GM21723 (cell line): Measurements from ENCODE around the gene C11orf58.

Experiments
- ATAC-seq: cut with Tn5 transposase; IDR thresholded peaks from one replicate; pipeline ENCODE4 v1.9.1; 2021; ENCODE audit warnings: mild to moderate bottlenecking, moderate library complexity; ENCODE audit not compliant: unreplicated experiment

Gene C11orf58

DNA sequence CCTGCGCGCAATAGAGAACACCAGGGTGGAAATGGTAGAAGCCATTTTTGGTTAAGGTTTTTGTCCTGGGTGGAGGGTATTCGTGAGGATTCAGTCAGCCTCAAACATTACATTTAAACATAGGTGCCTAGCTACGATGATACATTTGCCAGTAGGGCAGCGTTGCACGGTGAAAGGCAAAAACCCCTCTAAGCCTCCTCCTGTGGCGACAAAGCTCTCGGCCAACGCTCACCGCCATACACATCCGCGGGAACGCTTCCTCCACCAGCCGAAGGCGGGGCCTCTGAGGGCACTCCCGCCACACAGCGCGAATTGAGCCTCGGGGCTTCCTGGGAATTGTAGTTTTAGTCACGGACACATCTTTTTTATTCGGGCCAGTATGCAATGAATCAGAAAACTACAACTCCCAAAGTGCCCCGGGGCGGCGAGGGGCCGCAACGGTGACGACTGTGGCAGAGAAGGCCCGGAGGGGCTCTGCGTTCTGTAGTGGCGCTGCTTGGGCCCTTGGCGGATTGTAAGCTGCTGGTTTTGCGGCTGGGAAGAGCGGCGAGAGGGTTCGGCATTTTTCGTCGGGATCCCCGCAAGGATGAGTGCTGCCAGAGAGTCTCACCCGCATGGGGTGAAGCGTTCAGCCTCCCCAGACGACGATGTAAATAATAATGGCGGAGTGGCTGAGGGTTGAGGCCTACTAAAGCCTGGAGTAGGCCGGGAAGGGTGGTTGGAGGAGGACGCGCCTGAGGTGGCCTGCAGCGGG, at the start of gene C11orf58:
Gene C11orf58, plus strand, starts transcription at position 455 of the 754 bp plus-strand sequence. Its CDS starts 132 bp downstream, at position 587.
- peak; percentile 98 for ATAC-seq

DNA sequence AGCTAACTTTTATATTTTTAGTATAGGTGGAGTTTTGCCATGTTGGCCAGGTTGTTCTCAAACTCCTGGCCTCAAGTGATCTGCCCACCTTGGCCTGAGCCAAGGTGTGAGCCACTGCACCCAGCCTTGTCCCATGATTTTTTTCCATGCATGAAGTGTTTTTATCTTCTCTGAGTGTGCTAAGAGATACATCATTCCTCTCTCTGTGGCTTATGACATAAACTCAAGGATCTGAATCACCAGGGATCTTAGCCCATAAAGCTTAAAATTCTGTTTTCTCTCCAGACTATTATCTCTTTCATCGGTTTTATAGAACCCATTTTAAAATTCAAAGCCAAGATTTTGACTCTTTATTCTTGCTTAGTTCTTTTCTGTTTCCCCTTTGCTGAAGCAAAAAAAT, 48.4 kb upstream of the C11orf58 start:
- no peak for ATAC-seq

DNA sequence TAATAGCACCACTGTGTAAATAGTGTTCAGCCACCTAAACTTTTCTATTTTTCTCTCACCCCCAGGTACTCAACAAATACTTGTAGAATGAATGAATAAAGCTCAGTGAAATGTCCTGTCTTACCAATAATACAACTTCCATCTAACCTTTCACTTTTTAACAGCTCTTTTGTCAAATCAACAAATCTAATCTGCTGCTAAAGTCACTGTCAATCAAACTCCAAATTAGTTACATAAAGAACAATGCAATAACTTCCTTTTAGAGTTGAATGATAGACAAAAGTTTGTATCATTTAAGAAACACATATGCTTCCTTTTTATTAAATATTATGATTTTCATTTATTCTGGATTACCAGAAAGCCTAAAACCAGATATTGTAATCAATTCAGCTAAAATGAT, 34.7 kb upstream of the C11orf58 start:
- ATAC-seq: no peak

DNA sequence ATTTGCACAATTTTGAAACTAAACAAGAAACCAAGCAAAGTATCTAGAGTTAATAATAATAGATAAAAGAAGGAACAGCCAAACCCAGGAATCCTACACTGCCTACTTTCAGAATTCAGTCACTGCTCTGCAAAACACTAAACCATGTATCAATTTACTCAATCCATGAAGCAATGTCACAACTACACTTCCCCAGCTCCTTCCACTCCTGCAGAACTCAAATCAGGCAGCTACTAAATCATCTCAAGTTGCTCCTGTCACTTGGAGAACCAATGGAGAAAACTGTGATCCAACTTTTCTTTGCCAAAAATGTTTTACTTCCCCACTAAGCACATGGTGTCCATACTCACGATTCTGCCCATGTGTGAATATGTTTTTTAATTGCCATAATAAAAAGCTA, 24.9 kb upstream of the C11orf58 start:
- ATAC-seq: no peak

DNA sequence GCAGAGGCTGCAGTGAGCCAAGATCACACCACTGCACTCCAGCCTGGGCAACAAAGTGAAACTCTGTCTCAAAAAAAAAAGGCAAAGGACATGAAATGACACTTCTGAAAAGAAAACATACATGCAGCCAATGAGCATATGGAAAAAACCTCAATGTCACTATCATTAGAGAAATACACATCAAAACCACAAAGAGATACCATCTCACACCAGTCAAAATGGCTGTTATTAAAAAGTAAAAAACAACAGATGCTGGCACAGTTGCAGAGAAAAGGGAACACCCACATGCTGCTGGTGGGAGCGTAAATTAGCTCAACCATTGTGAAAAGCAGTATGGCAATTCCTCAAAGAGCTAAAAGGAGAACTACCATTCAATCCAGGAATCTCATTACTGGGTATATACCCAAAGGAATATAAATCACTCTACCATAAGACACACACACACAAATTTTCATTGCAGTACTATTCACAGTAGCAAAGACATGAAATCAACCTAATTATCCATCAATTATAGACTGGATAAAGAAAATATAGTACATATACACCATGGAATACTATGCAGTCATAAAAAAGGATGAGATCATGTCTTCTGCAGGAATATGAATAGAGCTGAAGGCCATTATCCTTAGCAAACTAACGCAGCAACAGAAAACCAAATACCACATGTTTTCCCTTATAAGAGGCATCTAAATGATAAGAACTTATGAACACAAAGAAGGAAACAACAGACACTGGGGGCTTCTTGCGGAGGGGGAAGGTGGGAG, 15.7 kb upstream of the C11orf58 start:
- no peak for ATAC-seq

DNA sequence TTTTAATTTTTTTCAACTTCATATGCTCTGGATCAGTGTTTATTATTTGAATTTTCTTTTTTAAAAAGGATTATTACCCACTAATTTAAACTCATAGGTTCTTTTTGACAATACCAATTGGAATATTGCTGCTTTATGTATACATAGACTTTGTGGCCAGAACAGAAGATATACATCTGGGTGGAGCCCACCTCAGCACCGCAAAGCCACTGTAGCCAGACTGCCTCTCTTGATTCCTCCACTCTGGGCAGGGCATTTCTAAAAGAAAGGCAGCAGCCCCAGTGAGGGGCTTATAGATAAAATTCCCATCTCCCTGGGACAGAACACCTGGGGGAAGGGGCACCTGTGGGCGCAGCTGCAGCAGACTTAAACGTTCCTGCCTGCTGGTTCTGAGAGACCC, 10.6 kb upstream of the C11orf58 start:
- ATAC-seq: no peak

DNA sequence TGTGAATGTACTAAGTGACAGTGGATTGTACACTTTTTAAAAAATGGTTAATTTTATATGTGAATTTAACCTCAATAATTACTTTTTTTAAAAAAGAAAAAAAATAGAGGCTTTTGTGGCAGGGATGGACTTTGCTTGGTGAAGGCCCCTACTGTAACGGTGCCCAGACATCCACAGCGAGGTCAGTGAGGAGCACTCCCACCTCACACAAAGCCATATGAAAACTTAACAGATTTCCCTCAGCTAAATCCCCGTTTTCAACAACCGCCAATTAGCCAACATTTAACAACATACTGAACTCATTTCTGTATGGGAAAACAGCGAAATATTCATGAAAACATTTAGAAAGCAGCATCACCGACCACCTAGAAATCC, 642 bp upstream of the C11orf58 start:
- ATAC-seq: peak; percentile 17

DNA sequence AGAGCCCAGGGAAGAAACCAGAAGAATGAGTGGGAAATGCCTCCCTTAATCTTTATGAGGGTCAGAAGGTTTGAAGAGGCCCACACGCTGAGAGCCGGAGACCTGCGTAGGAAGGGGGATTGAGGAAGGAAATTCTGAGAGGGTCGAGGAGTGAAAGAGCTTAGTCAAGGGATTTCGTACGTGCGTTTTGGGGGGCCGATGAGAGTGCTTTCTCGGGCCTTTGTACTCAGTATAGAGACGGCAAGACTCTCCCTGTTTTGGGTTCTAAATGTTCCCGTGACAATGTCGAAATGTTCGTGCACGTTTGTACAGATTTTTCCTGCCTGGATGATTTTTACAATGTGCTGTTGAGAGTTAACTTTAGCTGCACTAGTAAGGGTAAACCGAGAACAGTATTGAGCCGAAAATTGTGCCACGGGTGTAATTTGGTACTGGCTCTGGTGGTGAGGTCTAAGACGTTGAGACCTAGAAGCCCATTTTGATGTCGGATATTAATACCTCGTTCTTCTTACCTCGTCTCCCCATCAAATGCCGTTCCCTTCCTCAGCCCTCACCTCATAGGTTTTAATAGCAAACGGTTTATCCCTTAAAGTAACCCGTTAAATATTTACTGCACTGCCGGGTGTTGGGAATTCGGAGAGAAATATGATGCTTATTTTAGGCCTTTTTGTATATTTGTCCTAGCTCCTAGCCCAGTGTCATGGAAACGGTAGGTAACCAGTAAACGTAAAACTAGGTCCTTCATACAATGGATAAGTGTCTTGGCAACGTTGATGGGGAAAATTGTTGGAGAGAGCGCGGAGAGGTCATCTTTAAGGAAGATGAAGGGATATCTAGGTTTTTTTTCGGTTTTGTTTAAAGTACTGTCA, 734 bp downstream of the C11orf58 start:
- no peak for ATAC-seq

DNA sequence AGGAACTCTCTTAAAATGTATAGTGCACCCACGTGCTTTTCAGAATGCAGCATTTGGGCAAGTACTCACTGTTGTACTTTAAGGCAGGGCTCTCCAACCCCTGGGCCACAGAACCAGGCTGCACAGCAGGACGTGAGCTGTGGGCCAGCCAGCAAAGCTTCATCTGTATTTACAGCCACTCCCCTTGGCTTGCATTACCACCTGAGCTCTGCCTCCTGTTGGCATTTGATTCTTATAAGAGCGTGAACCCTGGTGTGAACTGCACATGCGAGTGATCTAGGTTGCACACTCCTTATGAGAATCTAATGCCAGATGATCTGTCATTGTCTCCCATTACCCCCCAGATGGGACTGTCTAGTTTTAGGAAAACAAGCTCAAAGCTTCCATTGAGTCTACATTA, 3.0 kb downstream of the C11orf58 start:
- no peak for ATAC-seq

DNA sequence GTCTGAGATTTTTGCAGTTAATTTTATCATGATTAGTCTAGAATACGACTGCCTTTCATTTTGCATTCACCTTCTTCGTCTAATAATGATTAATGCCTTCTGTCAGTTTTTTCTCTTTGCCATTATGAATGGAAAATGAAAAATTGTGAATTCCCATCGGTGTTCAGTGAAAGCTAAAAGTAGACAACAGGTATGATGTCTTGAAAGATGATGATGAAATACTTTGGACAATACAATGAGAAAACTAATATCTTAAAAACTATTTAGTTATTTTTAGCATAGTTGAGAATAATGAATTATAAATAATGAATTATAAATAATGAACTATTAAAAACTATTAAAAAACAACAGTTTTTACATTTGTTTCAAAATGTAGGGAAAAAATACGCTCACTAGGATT, 5.0 kb downstream of the C11orf58 start:
- ATAC-seq: no peak

DNA sequence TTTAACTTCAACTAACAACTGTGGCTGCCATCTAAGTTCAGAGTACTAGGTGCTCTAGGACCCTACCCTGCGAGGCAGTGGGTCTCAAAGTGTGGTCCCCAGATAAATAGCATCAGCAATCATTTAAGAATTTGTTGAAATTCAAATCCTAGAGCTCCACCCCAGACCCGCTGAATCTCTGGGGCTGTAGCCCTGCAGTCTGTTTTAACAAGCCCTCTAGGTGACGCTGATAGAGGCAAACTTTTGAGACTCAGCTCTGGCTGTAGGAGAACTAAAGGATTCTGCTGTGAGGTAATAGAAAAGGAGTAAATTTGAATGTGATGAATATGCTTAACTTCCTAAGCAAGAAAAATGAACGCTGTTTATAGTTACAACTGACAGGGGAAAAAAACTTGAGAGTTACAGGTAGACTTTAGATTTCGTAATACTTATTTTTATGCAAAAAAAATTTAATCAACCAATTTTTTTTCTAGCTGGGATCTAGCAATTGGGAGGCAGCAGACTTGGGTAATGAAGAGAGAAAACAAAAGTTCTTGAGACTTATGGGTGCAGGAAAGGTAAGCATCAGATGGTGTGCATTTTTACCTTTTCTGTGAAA, 5.8 kb downstream of the C11orf58 start:
- no peak for ATAC-seq

DNA sequence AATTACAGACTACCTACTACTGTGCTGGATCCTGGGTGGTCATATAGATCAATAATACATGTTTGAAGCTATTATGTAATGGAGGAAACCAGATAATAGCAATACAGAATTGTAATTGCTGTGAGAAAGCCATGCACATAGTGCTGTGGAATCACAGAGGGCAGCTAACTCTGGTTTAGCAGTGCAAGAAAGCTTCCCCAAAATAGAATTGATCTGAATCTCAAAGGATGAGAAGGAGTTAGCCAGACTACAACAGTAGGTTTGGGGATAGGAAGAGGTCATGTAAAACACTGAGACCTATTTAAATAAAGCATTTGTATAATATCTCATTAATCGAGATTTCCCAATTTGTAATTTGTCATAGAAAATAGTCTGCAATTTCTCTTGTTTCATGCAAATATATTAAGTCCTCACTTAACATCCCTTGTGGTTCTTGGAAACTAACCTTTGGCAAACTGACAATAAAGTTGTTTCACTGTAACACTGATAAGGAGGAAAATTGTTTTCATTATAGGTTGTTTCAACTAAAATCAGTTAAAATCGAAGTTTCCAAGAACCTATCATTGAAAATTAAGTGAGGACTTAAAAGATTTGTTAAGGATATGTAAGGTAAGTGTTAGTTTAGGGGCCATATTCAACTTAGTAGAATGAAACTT, 7.6 kb downstream of the C11orf58 start:
- ATAC-seq: no peak

DNA sequence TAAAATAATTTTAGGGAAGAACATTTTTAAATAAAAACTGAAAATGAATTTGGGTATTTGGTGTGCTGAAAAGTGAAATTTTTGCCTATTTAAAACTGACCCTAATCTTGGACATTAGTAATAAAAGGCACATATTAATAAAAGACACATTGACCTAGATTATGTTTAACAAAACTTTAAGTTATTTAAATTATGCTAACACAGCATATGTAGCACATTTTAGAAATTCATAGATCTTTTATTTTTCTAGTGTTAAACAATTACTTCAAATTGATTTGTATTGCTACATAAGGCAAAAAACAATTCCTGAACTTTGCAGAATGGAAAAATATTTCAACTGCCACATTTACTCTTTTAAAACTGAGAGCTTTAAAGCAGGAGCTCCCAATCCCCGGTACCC, 10.6 kb downstream of the C11orf58 start:
- no peak for ATAC-seq

DNA sequence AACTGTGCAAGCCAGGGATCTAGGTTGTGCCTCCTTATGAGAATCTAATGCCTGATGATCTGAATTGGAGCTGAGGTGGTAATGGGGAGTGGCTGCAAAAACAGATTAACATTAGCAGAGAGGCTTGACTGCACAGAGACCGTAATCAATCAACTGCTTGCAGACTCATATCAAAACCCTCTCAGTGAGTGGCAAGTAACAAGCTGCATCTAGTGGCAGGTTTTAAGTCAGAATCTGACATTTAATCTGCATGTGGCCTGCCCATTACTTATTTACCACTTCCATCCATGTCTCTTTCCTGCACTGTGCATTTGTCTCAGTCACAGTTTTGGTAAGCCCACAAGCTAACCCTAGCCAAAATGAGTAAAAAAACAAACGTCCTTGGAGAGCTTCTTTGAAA, 11.2 kb downstream of the C11orf58 start:
- ATAC-seq: no peak

DNA sequence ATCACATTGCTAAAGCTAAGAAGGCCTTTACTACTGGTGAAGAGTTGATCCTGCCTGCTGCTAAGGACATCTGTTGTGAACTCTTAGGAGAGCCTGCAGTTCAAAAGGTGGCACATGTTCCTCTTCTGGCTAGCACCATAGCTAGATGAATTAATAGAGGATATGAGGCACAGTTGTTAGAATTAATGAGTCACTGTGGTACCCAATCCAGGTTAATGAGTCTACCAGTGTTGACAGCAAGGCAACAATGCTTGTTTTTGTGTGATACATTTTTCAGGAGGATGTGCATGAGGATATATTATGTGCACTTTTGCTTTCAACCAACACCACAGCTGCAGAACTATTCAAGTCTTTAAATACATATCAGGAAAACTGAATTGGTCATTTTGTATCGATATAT, 12.0 kb downstream of the C11orf58 start:
- no peak for ATAC-seq

DNA sequence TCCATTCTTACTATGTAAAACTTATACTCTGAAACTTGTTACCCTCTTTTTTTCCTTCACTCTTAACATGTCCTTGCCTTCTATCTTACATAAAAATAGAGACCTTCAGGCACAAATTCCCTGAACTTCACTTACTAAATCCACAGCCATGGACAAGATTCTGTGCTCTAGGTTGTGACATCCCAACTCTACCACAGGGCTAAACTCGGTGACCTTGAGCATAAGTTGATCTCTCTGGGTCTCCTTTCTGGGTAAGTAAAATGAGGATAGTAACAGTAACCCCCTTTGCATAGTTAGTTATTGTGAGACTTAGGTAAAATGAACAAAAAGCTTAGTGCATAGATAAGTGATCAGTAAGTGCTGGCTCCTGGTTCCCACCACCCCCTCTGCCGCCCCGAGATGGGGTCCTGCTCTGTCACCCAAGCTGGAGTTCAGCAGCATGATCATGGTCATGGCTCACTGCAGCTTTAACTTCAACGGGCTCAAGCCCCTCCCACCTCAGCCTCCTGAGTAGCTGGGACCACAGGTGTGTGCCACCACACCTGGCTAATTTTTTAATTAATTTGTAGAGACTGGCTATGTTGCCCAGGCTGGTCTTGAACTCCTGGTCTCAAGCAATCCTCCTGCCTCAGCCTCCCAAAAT, 20.1 kb downstream of the C11orf58 start:
- no peak for ATAC-seq

DNA sequence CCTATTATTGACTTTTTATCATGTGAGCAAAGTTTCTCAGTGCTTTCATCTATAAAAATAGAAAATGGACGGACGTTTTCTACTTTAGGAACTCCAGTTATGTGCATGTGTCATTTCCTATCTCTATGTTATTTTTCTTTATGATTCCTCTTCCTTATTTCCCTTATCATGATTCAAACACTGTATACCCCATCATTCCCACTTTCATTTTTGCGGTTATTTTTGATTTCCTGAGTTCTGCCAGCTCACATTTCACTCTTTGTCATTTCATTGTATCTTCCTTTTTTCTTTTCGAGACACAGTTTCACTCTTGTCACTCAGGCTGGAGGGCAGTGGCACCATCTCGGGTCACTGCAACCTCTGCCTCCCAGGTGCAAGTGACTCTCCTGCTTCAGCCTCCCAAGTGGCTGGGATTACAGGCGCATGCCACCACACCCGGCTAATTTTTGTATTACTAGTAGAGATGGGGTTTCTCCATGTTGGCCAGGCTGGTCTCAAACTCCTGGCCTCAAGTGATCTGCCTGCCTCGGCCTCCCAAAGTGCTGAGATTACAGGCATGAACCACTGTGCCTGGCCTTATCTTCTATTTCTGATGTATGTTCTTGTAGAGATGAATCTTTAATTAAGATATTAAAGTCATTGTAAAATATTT, 21.5 kb downstream of the C11orf58 start:
- no peak for ATAC-seq

DNA sequence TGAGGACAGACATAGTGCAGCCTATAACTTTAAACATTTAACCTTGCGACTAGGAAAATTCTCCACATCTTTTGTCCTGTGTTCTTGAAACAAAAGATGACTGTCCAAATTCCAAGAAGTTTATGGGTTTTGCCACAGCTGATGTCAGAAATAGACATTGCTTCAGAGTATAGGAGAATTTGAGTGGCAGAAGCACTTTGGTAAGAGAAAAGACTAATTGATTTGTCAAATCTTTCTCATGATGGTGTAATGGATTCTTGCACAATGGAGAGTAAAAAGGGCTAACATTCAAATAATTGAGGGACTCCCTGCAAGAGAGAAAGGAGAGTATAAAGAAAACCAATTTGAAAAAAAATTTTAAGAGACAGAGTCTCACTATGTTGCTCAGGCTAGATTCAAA, 25.3 kb downstream of the C11orf58 start:
- no peak for ATAC-seq

DNA sequence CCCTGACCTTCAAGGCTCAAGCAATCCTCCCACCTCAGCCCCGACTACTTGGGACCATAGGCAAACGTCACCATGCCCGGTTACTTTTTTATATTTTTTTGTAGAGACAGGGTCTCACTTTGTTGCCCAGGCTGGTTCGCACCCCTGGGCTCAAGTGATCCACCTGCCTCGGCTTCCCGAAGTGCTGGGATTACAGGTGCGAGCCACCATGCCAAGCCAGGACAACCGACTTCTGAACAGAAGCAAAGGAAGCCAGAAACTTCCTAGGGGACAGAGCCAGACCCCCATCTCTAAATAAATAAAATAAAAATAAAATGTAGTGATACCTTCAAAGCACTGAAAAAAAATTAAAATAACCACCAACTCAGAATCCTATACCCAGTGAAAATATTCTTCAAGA, 26.4 kb downstream of the C11orf58 start:
- no peak for ATAC-seq

DNA sequence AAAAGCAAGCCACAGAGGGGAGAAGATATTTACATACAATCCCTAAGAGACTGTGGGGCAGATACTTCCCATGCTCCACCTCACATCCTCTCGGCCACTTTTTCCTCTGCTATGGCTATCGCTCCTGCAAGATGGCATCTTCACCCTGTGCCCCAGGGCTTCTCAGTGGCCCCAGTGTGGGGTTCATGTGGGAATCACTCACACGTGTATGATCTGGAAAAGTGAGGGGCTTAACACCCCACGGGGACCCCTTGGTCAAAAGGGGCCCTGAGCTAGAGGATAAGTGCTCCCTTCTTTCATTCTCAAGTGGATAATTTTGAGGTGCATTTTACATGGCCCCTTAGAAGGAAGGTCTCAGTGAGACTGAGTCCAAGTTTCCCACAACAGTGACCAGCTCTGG, 28.7 kb downstream of the C11orf58 start:
- ATAC-seq: no peak
